ENCODE results near the gene ABI3BP. TPM values are rescaled to one million over a fixed set of nuclear protein-coding genes. Genes with fewer than 3 reads are reported as not detected.

ABI3BP gene
- total and polyA plus RNA-seq, 10 of the 15 experiments (the other 5 are each of a cell fraction or from before 2014, with no cell fraction given): 0.03 to 0.42 (median 0.11) TPM; not detected in 4

DNA sequence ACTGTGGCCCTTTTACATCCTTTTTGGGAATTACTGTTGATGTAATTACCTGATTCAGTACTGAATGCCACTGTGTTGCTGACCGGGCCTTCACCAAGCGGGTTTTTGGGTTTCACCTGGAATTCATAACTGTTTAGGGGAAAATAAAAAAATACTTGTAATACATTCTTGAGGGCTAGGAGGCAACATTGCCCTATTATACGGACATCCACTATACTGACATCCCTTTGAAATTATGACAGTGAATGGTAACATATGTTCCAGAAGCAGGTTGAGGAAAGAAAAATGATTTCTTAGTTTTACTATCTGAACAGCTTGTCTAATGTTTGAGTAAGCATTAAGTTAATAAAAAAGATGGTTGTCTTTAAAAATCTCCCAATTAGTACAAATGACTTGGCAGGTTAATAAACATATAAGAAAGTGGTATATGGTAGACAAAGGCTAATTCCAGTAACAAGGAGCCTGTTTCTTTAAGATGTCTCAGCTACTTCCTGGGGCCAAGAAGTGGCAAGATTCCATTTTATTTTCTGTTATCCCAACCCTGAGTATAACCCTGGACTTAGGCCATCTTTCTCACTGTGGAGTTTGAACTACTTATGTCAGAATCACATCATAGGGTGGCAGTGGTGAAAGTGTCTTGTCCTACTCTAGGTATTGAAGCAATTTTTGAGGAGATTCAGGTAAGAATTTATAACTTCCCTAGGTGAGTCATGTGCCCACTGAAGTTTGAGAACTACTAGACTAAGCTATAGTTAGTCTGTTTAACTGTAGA, 238.5 kb downstream of the ABI3BP start:
- Histone ChIP-seq H3K27ac (ENCODE audit: control insufficient read depth, insufficient read depth) (no peak overlapping the region), H3K4me1 (ENCODE audit: control insufficient read depth, insufficient read depth, low read length) (no peaks in the 10 kb centered on the region), H3K4me3 (no peak overlapping the region), H3K27me3 (replicated peaks in 1 of 2; ENCODE audit: control insufficient read depth in 2 of 2, insufficient read depth in 2 of 2, low read length in 1 of 2) (no peaks in the 10 kb centered on the region), H3K36me3 (ENCODE audit: control insufficient read depth in 2 of 2, insufficient read depth in 2 of 2, low read length in 1 of 2) (peaks cover 0 to 20% of the 10 kb centered on the region in 2 experiments; a peak in 2 of 4 replicates), H3K79me2 (ENCODE audit: control insufficient read depth, insufficient read depth, low read length) (no peaks in the 10 kb centered on the region), H2AFZ (ENCODE audit: control insufficient read depth, low read depth, low read length) (no peak overlapping the region), H4K20me1 (ENCODE audit: control insufficient read depth, insufficient read depth) (no peaks in the 10 kb centered on the region), H3K9me3 (replicated peaks; ENCODE audit: control insufficient read depth, insufficient read depth, low read length) (no peaks in the 10 kb centered on the region), H3K9ac (ENCODE audit: control insufficient read depth, insufficient read depth, low read length) (no peak overlapping the region), H3K4me2 (ENCODE audit: control insufficient read depth, insufficient read depth) (no peak overlapping the region)
- no TSS peak for BruUV-seq (replicated peaks)
- CTCF ChIA-PET: no interaction called here
- WGBS (ENCODE audit: insufficient coverage, insufficient replicate concordance, low lambda C conversion rate, missing lambda C conversion rate): 63% methylated on average over 3 of the region's 3 CpGs
- FAIRE-seq (no peak), DNase-seq (ENCODE audit: low read depth, low spot score) (no peak), ATAC-seq (no peak)
- POLR2A ChIA-PET: no interaction called here
- SMC1A ChIA-PET (ENCODE audit: uncharacterized antibody, unreplicated experiment): interaction anchor here (0.6 to 1.3 kb wide), 8 partner anchors 11 to 500 kb away, joined by 3 to 4 read pairs (median 3); no protein-coding TSS in a partner anchor
- TF ChIP-seq, protein P1, sequence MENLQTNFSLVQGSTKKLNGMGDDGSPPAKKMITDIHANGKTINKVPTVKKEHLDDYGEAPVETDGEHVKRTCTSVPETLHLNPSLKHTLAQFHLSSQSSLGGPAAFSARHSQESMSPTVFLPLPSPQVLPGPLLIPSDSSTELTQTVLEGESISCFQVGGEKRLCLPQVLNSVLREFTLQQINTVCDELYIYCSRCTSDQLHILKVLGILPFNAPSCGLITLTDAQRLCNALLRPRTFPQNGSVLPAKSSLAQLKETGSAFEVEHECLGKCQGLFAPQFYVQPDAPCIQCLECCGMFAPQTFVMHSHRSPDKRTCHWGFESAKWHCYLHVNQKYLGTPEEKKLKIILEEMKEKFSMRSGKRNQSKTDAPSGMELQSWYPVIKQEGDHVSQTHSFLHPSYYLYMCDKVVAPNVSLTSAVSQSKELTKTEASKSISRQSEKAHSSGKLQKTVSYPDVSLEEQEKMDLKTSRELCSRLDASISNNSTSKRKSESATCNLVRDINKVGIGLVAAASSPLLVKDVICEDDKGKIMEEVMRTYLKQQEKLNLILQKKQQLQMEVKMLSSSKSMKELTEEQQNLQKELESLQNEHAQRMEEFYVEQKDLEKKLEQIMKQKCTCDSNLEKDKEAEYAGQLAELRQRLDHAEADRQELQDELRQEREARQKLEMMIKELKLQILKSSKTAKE (IDR thresholded peaks at IDR 0.05; ENCODE audit: low read depth, poor library complexity, severe bottlenecking): no peak
- TF ChIP-seq CHD4 (IDR thresholded peaks at IDR 0.05) (no peak), SIX5 (IDR thresholded peaks at IDR 0.05; ENCODE audit: low read depth, low read length, severe bottlenecking) (no peak), RBBP5 (conservative IDR thresholded peaks at IDR 0.05) (no peak), ZNF24 (IDR thresholded peaks at IDR 0.05) (no peak)
- TF ChIP-seq, protein P2, sequence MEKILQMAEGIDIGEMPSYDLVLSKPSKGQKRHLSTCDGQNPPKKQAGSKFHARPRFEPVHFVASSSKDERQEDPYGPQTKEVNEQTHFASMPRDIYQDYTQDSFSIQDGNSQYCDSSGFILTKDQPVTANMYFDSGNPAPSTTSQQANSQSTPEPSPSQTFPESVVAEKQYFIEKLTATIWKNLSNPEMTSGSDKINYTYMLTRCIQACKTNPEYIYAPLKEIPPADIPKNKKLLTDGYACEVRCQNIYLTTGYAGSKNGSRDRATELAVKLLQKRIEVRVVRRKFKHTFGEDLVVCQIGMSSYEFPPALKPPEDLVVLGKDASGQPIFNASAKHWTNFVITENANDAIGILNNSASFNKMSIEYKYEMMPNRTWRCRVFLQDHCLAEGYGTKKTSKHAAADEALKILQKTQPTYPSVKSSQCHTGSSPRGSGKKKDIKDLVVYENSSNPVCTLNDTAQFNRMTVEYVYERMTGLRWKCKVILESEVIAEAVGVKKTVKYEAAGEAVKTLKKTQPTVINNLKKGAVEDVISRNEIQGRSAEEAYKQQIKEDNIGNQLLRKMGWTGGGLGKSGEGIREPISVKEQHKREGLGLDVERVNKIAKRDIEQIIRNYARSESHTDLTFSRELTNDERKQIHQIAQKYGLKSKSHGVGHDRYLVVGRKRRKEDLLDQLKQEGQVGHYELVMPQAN (conservative IDR thresholded peaks at IDR 0.05): no peak
- RAD21 ChIA-PET (ENCODE audit: unreplicated experiment): no interaction called here
- intact Hi-C loops (cut with micrococcal nuclease; ENCODE audit: unreplicated experiment) (no loop called here), in situ Hi-C loops (cut with MboI) (no loop called here)
